HG03342 (cell line): ENCODE data around the gene TLCD3B.

Source experiments
- ATAC-seq: cut with Tn5 transposase; IDR thresholded peaks from one replicate; pipeline ENCODE4 v1.9.1; 2021; ENCODE audit warnings: mild to moderate bottlenecking, moderate library complexity; ENCODE audit not compliant: unreplicated experiment

TLCD3B gene

DNA sequence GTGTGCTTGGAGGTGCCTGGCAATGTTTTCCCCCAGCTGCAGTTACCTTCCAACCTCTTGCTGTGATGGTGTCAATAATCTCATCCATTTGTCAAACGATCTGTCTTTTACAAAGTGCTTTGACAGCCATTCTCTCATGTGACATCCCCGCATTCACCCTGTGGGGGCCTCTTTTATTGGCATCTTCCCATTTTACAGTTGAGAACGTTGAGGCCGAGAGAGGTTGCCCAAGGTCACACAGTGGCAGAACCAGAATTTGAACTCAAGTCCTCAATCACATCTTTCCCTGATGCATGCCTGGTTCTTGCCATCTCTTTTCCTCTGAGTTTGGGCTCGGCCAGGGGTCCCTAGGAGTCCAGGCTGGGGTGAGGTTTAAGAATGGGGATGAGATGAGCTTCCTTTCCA, 55.9 kb downstream of the TLCD3B start:
- ATAC-seq = no peak
